ENCODE data around the gene SETD4. TPM values are rescaled to one million over a fixed set of nuclear protein-coding genes. Genes with fewer than 3 reads are reported as not detected.

Gene SETD4
- total and polyA plus RNA-seq, 2 of the 13 experiments (the other 11 are each of a cell fraction or from before 2014, with no cell fraction given) = 7.1 to 14.4 TPM

DNA sequence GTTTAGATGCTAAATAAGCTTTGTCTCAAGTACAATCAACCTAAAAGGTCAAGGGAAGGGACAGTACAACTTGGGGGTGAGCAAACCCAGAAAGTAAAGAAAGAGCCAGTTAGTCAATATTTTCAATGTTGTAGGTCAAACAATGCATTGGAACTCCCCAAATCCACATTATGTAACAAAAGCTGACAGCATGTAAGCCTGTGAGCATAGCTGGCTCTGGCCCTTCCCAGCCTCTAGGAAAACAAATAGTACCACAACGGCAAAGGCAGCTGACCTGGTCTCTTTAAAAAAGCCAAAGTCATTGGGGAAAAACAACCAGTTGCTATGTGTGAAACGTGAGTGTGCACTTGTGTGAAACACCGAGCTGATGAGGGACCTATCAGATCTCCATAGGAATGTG, 12.9 kb upstream of the SETD4 start (continued):
- TF ChIP-seq, protein P1, sequence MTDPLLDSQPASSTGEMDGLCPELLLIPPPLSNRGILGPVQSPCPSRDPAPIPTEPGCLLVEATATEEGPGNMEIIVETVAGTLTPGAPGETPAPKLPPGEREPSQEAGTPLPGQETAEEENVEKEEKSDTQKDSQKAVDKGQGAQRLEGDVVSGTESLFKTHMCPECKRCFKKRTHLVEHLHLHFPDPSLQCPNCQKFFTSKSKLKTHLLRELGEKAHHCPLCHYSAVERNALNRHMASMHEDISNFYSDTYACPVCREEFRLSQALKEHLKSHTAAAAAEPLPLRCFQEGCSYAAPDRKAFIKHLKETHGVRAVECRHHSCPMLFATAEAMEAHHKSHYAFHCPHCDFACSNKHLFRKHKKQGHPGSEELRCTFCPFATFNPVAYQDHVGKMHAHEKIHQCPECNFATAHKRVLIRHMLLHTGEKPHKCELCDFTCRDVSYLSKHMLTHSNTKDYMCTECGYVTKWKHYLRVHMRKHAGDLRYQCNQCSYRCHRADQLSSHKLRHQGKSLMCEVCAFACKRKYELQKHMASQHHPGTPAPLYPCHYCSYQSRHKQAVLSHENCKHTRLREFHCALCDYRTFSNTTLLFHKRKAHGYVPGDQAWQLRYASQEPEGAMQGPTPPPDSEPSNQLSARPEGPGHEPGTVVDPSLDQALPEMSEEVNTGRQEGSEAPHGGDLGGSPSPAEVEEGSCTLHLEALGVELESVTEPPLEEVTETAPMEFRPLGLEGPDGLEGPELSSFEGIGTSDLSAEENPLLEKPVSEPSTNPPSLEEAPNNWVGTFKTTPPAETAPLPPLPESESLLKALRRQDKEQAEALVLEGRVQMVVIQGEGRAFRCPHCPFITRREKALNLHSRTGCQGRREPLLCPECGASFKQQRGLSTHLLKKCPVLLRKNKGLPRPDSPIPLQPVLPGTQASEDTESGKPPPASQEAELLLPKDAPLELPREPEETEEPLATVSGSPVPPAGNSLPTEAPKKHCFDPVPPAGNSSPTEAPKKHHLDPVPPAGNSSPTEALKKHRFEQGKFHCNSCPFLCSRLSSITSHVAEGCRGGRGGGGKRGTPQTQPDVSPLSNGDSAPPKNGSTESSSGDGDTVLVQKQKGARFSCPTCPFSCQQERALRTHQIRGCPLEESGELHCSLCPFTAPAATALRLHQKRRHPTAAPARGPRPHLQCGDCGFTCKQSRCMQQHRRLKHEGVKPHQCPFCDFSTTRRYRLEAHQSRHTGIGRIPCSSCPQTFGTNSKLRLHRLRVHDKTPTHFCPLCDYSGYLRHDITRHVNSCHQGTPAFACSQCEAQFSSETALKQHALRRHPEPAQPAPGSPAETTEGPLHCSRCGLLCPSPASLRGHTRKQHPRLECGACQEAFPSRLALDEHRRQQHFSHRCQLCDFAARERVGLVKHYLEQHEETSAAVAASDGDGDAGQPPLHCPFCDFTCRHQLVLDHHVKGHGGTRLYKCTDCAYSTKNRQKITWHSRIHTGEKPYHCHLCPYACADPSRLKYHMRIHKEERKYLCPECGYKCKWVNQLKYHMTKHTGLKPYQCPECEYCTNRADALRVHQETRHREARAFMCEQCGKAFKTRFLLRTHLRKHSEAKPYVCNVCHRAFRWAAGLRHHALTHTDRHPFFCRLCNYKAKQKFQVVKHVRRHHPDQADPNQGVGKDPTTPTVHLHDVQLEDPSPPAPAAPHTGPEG (CRISPR knock-in tag; IDR thresholded peaks at IDR 0.05) = no peak
- TF ChIP-seq KMT2A (CRISPR knock-in tag; IDR thresholded peaks at IDR 0.05) (no peak), ZSCAN31 (CRISPR knock-in tag; IDR thresholded peaks at IDR 0.05; ENCODE audit: low read depth) (no peak), SAP130 (CRISPR knock-in tag; IDR thresholded peaks at IDR 0.05; ENCODE audit: low read depth) (peak; percentile 54; the same call in 1 of the 2 replicates), POLR2AphosphoS5 (IDR thresholded peaks at IDR 0.05; ENCODE audit: low read depth, low read length) (no peak), ISL2 (CRISPR knock-in tag; IDR thresholded peaks at IDR 0.05) (0 out of 2 replicates have a peak, but pooled peaks have one; percentile 20), ZMYM2 (CRISPR knock-in tag; IDR thresholded peaks at IDR 0.05) (no peak), ZNF136 (CRISPR knock-in tag; IDR thresholded peaks at IDR 0.05; ENCODE audit: low read depth) (no peak), ZFP62 (CRISPR knock-in tag; IDR thresholded peaks at IDR 0.05) (no peak), NR2F6 (IDR thresholded peaks at IDR 0.05) (peak; percentile 77), NR2F6 (CRISPR knock-in tag; IDR thresholded peaks at IDR 0.05) (peak; percentile 72)
- TF ChIP-seq, protein P2, sequence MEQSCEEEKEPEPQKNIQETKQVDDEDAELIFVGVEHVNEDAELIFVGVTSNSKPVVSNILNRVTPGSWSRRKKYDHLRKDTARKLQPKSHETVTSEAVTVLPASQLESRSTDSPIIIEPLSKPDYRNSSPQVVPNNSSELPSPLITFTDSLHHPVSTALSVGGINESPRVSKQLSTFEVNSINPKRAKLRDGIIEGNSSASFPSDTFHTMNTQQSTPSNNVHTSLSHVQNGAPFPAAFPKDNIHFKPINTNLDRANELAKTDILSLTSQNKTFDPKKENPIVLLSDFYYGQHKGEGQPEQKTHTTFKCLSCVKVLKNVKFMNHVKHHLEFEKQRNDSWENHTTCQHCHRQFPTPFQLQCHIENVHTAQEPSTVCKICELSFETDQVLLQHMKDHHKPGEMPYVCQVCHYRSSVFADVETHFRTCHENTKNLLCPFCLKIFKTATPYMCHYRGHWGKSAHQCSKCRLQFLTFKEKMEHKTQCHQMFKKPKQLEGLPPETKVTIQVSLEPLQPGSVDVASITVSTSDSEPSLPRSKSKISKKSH (CRISPR knock-in tag; IDR thresholded peaks at IDR 0.05; ENCODE audit: borderline replicate concordance) = no peak
- TF ChIP-seq, protein P3, sequence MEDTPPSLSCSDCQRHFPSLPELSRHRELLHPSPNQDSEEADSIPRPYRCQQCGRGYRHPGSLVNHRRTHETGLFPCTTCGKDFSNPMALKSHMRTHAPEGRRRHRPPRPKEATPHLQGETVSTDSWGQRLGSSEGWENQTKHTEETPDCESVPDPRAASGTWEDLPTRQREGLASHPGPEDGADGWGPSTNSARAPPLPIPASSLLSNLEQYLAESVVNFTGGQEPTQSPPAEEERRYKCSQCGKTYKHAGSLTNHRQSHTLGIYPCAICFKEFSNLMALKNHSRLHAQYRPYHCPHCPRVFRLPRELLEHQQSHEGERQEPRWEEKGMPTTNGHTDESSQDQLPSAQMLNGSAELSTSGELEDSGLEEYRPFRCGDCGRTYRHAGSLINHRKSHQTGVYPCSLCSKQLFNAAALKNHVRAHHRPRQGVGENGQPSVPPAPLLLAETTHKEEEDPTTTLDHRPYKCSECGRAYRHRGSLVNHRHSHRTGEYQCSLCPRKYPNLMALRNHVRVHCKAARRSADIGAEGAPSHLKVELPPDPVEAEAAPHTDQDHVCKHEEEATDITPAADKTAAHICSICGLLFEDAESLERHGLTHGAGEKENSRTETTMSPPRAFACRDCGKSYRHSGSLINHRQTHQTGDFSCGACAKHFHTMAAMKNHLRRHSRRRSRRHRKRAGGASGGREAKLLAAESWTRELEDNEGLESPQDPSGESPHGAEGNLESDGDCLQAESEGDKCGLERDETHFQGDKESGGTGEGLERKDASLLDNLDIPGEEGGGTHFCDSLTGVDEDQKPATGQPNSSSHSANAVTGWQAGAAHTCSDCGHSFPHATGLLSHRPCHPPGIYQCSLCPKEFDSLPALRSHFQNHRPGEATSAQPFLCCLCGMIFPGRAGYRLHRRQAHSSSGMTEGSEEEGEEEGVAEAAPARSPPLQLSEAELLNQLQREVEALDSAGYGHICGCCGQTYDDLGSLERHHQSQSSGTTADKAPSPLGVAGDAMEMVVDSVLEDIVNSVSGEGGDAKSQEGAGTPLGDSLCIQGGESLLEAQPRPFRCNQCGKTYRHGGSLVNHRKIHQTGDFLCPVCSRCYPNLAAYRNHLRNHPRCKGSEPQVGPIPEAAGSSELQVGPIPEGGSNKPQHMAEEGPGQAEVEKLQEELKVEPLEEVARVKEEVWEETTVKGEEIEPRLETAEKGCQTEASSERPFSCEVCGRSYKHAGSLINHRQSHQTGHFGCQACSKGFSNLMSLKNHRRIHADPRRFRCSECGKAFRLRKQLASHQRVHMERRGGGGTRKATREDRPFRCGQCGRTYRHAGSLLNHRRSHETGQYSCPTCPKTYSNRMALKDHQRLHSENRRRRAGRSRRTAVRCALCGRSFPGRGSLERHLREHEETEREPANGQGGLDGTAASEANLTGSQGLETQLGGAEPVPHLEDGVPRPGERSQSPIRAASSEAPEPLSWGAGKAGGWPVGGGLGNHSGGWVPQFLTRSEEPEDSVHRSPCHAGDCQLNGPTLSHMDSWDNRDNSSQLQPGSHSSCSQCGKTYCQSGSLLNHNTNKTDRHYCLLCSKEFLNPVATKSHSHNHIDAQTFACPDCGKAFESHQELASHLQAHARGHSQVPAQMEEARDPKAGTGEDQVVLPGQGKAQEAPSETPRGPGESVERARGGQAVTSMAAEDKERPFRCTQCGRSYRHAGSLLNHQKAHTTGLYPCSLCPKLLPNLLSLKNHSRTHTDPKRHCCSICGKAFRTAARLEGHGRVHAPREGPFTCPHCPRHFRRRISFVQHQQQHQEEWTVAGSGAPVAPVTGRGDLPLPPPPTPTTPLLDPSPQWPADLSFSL (CRISPR knock-in tag; IDR thresholded peaks at IDR 0.05) = no peak
- TF ChIP-seq, protein P4, sequence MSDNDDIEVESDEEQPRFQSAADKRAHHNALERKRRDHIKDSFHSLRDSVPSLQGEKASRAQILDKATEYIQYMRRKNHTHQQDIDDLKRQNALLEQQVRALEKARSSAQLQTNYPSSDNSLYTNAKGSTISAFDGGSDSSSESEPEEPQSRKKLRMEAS (IDR thresholded peaks at IDR 0.05) = 0 out of 2 replicates have a peak, but pooled peaks have one; percentile 30
- TF ChIP-seq, protein P5, sequence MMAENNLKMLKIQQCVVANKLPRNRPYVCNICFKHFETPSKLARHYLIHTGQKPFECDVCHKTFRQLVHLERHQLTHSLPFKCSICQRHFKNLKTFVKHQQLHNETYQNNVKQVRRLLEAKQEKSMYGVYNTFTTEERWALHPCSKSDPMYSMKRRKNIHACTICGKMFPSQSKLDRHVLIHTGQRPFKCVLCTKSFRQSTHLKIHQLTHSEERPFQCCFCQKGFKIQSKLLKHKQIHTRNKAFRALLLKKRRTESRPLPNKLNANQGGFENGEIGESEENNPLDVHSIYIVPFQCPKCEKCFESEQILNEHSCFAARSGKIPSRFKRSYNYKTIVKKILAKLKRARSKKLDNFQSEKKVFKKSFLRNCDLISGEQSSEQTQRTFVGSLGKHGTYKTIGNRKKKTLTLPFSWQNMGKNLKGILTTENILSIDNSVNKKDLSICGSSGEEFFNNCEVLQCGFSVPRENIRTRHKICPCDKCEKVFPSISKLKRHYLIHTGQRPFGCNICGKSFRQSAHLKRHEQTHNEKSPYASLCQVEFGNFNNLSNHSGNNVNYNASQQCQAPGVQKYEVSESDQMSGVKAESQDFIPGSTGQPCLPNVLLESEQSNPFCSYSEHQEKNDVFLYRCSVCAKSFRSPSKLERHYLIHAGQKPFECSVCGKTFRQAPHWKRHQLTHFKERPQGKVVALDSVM (CRISPR knock-in tag; IDR thresholded peaks at IDR 0.05) = no peak

Measured in HepG2 (cell line).